GM04504 (cell line): ENCODE data around the gene VSNL1.
A peak's percentile ranks its signal among the peaks of the same experiment; 100 is the strongest.

Source experiments
- DNase-seq: peaks from one replicate; pipeline ENCODE4 v3.0.0-alpha.2; 2012; ENCODE audit warnings: low read depth

VSNL1 gene

DNA sequence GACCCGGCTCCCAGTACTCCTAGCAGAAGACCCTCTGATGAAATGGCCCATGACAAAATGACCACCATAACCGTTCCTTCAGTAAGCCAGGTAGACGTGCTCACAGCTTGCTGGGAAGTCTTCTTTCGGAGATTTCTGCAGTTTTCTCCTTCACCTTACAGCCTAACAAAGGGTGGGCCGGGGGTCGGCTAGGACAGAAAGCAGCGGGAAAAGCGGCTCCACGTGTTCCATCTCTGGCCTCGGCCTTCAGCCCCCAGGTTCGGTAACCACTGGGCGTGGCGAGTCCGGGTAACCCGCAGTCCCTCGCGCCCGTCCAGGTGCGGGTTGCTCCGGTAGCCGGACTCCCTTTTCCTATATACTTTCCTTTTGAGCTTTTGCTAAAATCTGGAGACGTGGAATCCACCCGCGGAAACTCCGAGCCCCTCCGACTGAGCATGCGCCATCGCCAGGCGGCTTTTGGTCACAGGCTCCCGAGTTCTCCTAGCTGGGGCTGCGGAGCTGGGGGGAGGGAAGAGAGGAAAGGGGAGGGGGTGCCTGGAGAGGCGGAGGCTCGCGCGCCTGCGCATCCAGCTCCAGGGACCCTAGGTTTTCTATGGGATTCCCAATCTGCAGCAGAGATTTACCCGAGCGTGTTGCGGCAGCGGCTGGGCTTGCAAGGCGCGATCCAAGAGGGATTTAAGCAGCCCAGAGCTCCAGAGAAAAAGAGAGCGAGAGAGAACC lies at the start of gene VSNL1:
VSNL1 (plus strand) TSS at position 604 of the 720 bp plus-strand sequence. CDS start 51,379 bp downstream, outside the sequence.
- DNase-seq = no peak

DNA sequence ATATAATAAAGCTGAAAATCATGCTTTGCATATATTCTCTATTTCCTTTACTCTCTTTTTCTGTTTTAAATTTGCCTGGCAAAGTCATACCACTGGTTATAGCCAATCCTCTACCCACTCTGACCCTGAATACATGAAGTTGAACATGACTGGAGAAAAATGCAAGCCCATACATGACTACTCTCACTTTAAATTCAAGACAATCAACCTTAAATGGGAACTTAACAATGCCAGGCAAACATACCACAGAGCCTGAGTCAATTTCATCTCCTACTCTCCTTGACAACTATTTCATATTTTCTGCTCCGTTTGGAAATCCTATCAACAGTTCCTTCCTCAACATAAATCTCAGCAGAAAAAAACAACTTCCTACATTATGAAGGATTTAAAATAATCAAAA lies 44.9 kb upstream of the VSNL1 start:
- no peak for DNase-seq

DNA sequence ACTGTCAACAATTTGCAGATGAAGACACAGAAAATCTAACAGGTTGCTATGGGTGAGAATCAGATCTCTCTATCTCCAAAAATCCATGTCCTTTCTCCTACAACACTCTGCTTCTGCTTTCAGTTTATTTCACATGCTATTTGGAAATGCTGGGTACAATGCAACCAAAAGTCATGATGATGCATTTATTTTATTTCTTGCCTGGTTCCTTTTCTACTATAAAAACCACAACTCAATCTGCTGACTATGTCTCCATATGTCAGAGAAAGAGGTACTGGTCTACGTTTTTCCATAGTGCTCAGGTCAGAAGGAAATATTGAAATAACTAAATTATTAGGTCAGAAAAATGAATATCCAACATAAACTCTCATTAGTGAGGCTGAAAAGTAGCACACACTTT lies 42.8 kb upstream of the VSNL1 start:
- DNase-seq = no peak

DNA sequence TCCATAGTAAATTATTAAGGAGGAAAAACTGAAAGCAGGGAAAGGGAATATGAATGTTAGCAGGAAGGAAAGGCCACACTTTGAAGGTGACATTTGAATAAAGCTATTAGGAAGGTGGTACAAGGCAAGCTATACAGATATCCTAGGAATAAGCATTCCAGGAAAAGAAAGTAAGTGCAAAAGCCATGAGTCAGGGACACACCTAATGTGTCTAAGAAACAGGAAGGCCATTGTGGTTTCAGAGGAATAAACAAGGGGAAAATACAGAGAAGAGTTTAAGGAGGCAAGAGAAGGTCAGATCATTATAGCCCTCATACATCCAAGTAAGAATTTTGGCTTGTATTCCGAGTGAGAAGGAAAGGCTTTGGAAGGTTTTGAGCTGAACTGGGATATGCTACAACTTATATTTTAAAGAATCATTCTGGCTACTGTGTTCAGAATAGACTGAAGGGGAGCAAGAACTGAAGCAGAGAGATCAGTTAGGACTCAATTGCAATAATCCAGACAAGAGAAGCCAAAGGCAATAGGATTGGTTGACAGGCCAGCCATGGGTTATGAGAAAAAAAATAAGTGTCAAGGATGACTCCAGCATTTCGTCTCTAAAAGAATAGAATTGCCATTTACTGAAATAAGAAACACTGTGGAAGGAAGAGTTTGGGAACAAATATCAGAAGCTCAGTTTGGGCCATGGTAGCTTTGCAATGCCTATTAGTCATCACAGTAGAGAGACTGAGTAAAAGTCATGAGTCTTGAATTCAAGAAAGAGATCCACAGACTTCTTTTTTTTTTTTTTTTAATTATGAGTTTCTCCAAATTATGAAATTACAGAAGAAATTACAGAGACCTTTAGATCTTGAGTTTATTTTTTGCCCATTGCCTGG lies 33.5 kb upstream of the VSNL1 start:
- no peak for DNase-seq

DNA sequence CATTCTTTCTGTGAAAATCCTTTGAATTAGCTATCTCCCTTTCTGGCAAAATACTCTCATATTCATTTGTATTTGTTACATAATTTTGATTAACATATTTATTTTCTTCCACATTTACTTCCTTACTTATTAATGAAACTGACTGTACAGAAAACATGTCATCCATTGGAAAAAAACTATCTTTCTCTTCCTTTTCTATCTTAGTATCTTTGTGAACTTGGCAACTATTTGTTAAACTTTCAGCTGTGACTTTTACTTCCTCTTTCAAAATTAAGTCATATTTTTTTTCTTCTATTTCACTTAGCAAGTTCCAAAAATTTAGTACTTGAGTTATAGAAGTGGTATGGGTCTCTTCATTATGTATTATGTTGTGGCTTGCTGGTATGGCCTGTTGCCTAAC lies 24.8 kb upstream of the VSNL1 start:
- no peak for DNase-seq

DNA sequence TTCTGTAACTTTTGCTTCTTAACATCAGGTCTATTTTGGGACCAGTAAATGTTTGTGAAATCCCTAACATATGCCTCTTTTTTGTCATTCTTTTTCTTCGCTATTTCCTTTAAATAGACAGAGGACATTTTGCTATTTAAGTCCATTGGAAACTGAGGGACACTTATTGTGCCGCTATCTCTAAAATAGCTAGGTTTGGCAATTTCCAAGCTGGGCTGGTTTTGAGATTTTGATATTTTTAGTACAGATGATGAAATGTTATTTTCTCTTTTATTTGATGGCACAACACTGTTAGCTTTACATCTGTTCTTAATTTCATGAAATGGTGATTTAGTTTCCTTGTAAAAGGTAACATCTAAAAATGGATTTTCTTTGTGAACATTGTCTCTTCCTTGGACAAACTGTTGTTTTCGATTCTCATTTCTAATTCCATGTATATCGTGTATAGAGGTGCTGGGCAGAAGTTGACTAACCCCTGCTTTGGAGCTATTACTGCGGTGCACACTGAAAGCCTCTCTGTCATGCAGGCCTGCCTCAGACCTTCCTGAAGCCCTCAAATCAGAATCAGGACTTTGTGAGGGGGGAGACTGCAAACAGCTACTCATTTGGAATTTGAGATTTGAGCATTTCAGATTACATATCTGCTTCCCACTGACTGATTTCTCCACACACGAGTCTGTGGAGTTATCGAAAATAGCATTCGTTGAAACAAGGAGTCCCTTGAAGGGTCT lies 22.9 kb upstream of the VSNL1 start:
- no peak for DNase-seq

DNA sequence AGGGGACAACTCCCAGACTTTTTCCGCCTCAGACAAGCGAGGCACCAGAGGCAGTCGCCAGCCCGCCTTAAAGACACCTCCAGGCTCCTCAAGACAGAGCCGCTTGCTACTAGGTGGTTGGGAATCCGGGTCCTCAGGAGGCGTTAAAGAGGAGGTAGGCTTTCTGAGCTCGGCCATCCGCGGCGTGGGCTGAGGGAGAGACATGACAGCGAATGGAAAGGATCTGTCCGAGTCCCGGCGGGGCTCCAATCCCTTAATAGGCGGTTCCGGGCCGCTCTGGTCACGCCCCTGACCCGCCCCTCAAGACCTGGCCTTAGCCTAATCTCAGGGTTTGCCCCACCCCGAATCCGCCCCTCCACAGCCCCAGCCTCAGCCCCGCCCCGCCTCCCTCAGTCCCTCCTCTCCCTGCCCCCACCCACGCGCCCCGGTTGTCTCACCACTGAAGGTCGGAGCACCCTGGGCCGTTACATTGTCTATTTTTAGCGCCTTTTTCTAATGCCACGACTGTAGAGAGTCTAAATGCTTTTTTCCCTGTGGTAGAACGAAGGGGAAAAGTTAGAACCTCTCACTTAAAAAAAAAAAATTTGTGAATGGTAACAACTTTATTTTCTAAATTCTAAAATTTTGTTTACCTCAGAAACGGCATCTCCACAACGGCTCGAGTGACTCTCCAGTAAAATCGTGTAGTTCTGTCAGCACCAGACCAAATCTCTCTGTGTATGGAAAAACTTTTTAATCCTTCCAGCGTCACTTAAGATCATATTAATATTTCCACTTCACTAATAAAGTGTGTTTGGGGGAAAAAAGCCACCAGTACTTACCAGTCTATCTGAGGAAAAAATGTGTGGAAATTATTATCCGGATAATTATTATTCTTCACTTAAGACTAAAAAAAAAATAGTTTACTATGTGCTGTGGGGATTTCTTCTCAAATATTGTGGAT lies 22.0 kb upstream of the VSNL1 start, which contains the start of gene RAD51AP2:
RAD51AP2 (minus strand) TSS at position 229 of the 943 bp plus-strand sequence; CDS start at position 204, 25 bp downstream.
- DNase-seq = peak; percentile 28

DNA sequence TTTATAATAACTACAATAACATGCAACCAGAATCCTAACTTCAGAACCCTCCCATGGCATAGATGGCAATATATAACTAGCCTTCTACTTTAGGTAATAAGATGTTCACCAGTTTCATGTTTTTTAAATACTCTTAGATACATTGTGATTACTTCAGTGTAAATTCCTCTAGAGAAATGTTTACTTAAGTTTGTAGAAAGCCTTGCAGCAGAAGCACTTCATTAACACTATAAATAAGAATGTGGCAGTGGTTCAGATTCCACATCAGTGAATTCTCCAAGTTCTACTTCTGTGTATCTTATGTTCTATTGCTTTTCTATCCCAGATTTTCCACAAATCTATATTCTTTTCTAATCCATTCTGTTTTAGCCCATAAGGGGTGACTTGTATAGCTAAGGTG lies 21.0 kb upstream of the VSNL1 start:
- DNase-seq = no peak

DNA sequence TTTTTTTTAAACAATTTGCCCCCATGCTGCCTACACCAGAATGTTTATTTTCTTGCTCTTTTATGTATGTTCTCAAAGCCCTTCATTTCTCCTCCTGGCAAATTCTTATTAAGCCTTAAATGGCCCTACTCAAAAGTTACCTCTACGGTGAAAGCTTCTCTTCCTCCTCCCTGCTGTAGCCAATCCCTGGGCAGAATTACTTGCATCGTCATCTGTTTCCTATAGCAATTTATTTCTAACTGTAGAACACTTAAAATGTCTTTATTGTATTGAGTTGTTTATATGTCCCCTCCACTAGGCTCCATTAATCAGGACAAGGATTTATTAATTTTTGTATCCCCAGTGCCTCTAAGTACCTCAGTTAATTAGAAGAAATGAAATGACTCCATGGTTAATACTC lies 19.7 kb upstream of the VSNL1 start:
- DNase-seq = no peak

DNA sequence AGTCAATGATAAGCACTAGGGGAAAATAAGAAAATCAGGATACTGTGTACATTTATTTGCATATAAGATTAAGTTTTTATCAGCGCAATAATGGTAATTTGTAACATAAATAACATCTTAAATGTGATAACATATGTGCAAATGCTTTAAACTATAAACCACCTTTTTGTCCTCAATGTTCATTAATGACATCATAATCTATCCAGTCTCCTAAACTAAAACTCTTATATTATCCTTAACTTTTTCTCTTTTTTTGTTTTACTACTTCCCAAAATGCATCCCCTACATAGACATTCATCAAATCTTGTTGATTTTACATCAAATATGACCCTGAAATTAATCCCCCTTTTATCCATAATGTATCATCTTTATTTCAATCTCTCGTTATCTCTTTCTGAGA lies 18.9 kb upstream of the VSNL1 start:
- DNase-seq = no peak

DNA sequence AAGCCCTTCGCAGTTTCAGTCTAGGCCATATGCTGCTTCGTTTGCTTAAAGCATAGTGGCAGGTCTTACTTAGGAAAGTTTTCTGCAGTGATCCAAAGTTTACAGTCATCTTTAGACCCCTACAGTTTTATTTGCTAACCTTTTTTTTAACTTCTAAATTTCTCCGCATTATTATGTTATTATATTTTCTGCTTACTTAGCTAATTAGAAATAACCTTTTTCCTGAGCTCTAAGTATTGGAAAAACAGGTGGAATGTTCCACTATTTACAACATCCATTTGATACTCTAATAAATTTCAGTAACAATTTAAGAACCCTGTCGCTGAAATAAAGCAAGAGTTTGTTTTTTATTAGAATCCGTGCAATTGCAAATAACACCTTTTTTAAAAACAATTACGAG lies 18.2 kb upstream of the VSNL1 start:
- DNase-seq = no peak

DNA sequence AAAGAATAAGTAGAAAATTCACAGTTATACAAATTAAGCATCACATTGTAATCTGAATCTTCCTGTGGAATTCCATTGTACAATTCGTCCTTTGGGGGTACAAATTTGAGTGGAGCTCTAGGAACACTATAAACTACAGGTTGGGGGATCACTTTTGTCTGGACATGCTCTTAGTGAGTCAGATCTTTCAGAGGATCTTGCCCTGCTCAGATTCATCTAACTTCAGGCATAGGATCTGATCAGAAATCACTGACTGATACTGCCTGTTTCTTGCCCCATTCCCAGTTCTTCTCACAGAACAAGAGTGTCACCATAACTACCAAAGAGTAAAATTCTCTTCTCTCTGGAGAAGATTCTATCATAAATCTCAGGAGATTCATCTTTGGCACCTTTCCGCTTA lies 10.7 kb upstream of the VSNL1 start:
- DNase-seq = no peak

DNA sequence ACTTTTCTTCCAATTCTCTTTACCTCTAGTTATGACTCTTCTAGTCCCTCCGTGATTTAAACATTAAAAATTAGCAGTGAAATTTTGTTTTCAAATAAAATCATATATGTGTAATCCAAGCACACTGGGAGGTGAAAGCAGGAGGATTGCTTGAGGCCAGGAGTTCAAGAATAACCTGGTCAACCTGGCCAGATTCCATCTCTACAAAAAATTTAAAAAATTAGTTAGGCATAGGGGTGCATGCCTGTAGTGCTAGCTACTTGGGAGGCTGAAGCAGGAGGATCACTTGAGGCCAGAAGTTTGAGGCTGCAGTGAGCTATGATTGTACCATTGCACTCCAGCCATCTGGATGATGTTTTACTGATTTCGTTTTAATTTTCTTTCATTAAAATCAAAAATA lies 7.0 kb upstream of the VSNL1 start:
- no peak for DNase-seq

DNA sequence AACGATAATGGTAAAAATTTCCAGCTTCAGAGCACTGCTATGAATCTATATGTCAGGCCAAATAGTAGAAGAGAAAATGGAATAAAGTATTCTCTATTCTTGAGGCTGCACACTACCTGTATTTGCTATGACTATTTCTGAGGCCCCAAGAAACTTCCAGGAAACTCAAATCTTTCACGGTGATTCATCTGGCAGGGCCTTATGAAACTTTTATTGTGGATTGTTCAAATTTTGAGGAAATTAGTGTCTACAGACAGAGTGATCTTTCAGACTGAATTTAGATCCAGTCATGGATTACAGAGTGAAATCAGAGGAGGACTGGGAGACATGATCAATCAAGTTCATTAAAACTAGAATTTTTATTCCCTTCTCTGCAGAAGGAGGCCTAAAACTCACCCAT lies 4.1 kb upstream of the VSNL1 start:
- no peak for DNase-seq

DNA sequence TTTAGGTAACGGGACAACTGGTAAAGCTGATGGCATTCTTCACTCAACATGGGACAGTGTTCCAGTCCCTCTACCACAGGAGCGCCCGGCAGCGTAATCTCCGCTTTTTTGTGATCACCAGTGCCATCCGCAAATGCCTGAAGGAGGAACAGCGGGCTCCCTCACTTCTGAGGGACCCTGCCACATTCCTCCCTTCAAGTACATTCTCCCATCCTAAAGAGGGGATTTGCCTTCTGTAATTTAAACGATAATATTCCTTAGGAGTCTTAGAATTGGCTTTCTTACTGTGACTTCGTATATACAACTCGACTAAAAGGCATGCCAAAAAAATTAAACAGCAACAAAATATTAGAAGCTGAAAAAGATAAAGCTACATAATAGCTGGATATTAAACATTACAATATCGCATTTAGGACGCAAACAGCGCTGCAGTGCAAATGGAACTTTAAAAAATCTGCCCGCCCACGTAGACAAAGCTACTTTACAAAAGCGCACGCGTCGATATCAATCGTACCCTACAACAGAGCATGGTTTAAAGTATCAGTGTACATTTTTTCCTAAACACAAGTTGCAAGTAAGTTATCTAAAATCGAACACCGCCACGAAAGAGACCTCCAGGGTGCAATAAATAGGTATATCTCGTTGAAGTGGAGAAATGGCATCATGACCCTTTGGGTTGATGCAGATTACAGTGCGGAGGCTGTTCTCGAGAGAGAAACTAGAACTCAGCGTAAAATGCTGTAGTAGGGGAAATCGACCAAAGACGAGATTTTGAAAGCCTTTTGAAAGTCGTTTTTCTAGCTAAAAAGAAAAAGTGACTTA lies 2.3 kb upstream of the VSNL1 start:
- DNase-seq = no peak

DNA sequence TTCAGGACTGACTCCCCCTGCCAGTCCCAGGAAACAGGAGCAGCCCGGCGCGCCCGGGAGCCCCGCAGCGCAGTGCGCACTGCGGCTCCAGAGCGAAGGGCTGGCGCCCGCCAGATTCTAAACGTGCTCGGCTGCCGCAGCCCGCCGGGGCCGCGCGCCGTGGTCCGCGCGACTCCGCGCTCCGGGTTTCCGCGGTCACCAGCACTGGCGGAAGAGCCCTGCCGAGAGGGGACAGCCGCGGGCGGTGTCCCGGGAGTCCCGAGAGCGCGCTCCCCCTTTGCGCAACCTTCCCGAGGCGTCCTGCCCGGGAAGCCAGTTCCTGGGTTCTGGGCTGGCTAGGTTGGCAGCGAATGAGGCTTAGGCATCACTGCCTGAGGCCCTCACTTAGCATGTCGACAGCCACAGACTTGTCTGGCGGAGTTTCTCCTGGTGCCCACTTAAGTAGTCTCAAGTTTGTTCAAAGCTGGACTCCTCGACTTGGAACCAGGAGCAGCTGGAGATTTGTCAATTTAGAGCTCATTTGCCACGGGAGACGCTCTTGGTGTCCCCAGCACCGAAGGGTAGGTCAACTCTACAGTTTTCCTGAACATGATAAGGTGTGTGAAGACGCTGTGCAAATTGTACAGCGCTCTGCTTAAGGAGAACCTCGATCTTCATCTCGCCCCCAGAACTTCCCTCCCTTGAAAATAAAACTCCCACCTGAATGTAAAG lies 1.5 kb upstream of the VSNL1 start:
- no peak for DNase-seq

DNA sequence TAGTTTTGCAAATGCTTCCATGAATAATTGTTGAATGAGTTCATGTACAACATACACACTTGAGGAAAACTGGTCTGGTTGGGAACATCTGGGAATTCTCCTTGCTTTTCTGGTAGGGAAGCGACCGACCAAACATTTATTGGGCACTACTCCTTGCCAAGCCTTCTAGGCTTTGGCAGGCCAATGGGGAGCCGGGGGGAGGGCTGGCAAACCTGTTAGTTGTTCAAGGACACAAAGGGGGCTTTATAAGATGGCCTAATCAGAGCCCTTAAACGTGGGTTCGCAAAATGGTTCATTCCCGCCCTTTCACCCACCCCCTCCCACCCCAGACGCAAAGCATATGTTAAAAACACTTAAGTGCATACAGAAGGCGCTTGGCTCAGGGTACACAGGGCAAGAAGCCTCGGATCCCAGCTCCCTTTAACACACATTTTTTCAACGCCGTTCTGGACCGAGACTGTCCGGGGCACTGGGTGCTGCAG lies 844 bp upstream of the VSNL1 start:
- no peak for DNase-seq

DNA sequence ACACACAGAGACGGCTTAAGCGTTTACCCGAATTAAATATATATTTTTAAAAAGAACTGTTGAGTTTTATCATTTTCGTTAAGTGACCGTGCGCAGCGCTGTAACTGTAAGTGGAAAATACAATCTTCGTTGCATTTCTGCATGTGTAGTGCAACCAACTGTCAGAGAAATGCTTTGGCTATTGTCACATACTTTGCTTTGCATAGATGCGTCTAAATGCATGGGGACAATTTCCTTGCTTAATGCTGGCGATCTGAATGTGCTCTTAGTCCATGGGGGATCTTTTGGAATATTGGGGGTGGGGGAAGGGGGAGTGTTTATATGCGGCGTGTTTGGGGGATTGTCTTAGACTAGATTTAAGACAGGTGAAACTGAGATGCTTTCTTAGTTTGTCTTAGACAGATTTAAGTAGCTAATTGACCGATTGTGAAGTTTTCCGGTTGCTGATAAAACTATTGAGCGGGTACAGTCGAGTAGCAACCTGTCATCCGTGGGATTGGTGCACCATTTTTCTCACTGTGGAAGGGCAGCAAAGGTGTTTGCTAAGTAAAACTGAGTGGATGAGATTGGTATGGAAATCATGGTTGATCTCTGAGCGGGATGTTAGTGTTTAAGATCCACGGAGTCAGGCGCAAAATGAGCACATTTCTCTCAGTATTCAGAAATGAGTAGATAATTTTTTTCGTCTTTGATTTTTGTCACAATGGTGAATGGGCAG lies 476 bp downstream of the VSNL1 start:
- no peak for DNase-seq

DNA sequence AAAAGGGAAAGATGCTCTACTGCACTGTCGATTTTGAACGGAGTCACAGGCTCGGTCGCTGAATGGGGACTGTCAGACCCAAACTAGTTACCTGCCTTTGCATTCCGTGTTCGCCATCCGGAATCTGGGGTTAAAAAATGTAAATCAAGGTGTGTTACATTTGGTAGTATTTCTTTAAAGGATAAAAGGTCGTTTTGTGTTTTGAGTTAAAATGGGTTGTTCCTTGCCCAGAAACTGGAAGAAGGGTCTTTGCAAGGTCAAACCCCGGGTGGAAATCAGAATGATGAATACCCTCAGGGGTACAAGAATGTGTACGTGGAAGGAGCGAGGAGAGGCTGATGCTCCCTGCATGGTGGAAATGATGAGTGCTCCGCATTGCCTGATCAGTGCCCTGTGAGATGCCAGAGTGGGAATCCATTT lies 1.0 kb downstream of the VSNL1 start:
- no peak for DNase-seq
